RPMI8226 (cell line): ENCODE data around the gene AKAP12.

Source experiments
- DNase-seq: peaks from one replicate; pipeline ENCODE4 v3.0.0-alpha.2; 2015

The AKAP12 gene

GRCh38 chr6:151284012-151284411, 44.2 kb downstream of the AKAP12 start:
- no peak for DNase-seq

- no peak for DNase-seq
Measured at GRCh38 chr6:151284548-151285017, 44.8 kb downstream of the AKAP12 start.

GRCh38 chr6:151285122-151285521, 45.4 kb downstream of the AKAP12 start:
- no peak for DNase-seq

GRCh38 chr6:151286214-151286613, 46.4 kb downstream of the AKAP12 start:
- no peak for DNase-seq

- no peak for DNase-seq
Measured at GRCh38 chr6:151288712-151289398, 49.1 kb downstream of the AKAP12 start.

- no peak for DNase-seq
Measured at GRCh38 chr6:151289399-151290007, 49.7 kb downstream of the AKAP12 start.

- no peak for DNase-seq
Measured at GRCh38 chr6:151290877-151291721, 51.3 kb downstream of the AKAP12 start.

GRCh38 chr6:151291722-151292059, 51.9 kb downstream of the AKAP12 start:
- DNase-seq, result no peak

- no peak for DNase-seq
Measured at GRCh38 chr6:151292974-151293687, 53.4 kb downstream of the AKAP12 start.

- DNase-seq, result no peak
Measured at GRCh38 chr6:151293688-151294016, 53.9 kb downstream of the AKAP12 start.

- DNase-seq, result no peak
Measured at GRCh38 chr6:151294561-151295101, 54.9 kb downstream of the AKAP12 start.

- no peak for DNase-seq
Measured at GRCh38 chr6:151297886-151298285, 58.1 kb downstream of the AKAP12 start.

- DNase-seq, result no peak
Measured at GRCh38 chr6:151299011-151299410, 59.2 kb downstream of the AKAP12 start.

- no peak for DNase-seq
Measured at GRCh38 chr6:151300267-151300991, 60.7 kb downstream of the AKAP12 start.

- DNase-seq, result no peak
Measured at GRCh38 chr6:151301547-151301946, 61.8 kb downstream of the AKAP12 start.

- no peak for DNase-seq
Measured at GRCh38 chr6:151303231-151303630, 63.5 kb downstream of the AKAP12 start.

- DNase-seq, result no peak
Measured at GRCh38 chr6:151306269-151306783, 66.6 kb downstream of the AKAP12 start.

GRCh38 chr6:151307501-151307900, 67.7 kb downstream of the AKAP12 start:
- no peak for DNase-seq

- no peak for DNase-seq
Measured at GRCh38 chr6:151309619-151310018, 69.9 kb downstream of the AKAP12 start.

- DNase-seq, result no peak
Measured at GRCh38 chr6:151310279-151310678, 70.5 kb downstream of the AKAP12 start.

GRCh38 chr6:151310852-151311767, 71.3 kb downstream of the AKAP12 start:
- DNase-seq, result no peak
